H1 (cell line): Measurements from ENCODE around the gene TUBA1A. TPM values are rescaled to one million over a fixed set of nuclear protein-coding genes. Genes with fewer than 3 reads are reported as not detected.

Experiments used
- CTCF ChIA-PET: fragments of 300-600 bp; sonication (Branson Sonifier 250); formaldehyde crosslinking; loops from one replicate; lab custom pipeline; 2021; ENCODE audit not compliant: partially characterized antibody; lab: Charles Lee
- POLR2A ChIA-PET: fragments of 300-600 bp; sonication (Branson Sonifier 250); formaldehyde crosslinking; loops from one replicate; lab custom pipeline; 2021; ENCODE audit warnings: inconsistent platforms; ENCODE audit not compliant: partially characterized antibody; lab: Charles Lee
- DNase-seq, 2 experiments: peaks; one replicate each; pipeline versions ENCODE4 v3.0.0 to v3.0.0-alpha.2; 2010 to 2022; ENCODE audit warnings: low spot score in 2 of 2, low read depth in 1 of 2, mixed read lengths in 1 of 2
- FAIRE-seq: peaks from 2 replicates; lab custom pipeline; 2011; peaks lifted over from hg19 to GRCh38; lab: Jason Lieb, UNC
- H2AFZ ChIP-seq: 2 replicates; pipeline ENCODE4 v1.8.1; 2012; ENCODE audit warnings: low read length, inconsistent platforms
- H2AK5ac ChIP-seq: 2 replicates; pipeline ENCODE4 v1.6.1; 2013; ENCODE audit warnings: low read depth, low read length
- H2BK120ac ChIP-seq: replicated peaks from 2 replicates; pipeline ENCODE3; 2013; ENCODE audit warnings: low read depth, low read length, inconsistent platforms
- H2BK12ac ChIP-seq: 2 replicates; pipeline ENCODE4 v1.6.1; 2013; ENCODE audit warnings: low read depth, low read length
- H2BK15ac ChIP-seq: 2 replicates; pipeline ENCODE4 v1.6.1; 2013; ENCODE audit warnings: low read length
- H2BK20ac ChIP-seq: 2 replicates; pipeline ENCODE4 v1.6.1; 2013; ENCODE audit warnings: low read length
- H2BK5ac ChIP-seq: 2 replicates; pipeline ENCODE4 v1.6.1; 2013; ENCODE audit warnings: low read depth, low read length
- H3K14ac ChIP-seq: 2 replicates; pipeline ENCODE4 v1.6.1; 2013; ENCODE audit warnings: inconsistent platforms; ENCODE audit not compliant: insufficient read length
- H3K18ac ChIP-seq: 2 replicates; pipeline ENCODE4 v1.6.1; 2013; ENCODE audit warnings: low read length; ENCODE audit errors: extremely low read depth
- H3K23ac ChIP-seq: 2 replicates; pipeline ENCODE4 v1.6.1; 2013; ENCODE audit warnings: inconsistent platforms; ENCODE audit not compliant: insufficient read length
- H3K23me2 ChIP-seq: 2 replicates; pipeline ENCODE4 v1.6.1; 2013; ENCODE audit warnings: low read depth, low read length
- H3K27ac ChIP-seq: 2 replicates; pipeline ENCODE4 v1.6.1; 2011; ENCODE audit warnings: low read depth, low read length, inconsistent platforms
- H3K27me3 ChIP-seq, 4 experiments: replicated peaks in 1 of 4; 1 replicate in 1 of 4; 2 replicates in 3 of 4; pipeline versions ENCODE4 v1.6.1 to v1.8.1; 2011 to 2013; ENCODE audit warnings: low read length in 3 of 4, mild to moderate bottlenecking in 3 of 4, inconsistent platforms in 2 of 4, mixed read lengths in 2 of 4, moderate library complexity in 1 of 4; ENCODE audit not compliant: control insufficient read depth in 3 of 4, insufficient read depth in 3 of 4; ENCODE audit errors: extremely low read depth in 1 of 4
- H3K36me3 ChIP-seq, 4 experiments: 2 replicates each; pipeline versions ENCODE4 v1.6.1 to v1.8.1; 2011 to 2013; ENCODE audit warnings: mild to moderate bottlenecking in 4 of 4, low read length in 3 of 4, moderate library complexity in 2 of 4, control low read depth in 1 of 4, inconsistent platforms in 1 of 4; ENCODE audit not compliant: insufficient read depth in 4 of 4, control insufficient read depth in 2 of 4
- H3K4ac ChIP-seq: replicated peaks from 2 replicates; pipeline ENCODE3; 2013; ENCODE audit warnings: low read length, low read depth, mixed read lengths, inconsistent platforms; ENCODE audit not compliant: insufficient read length
- H3K4me1 ChIP-seq, 4 experiments: replicated peaks in 1 of 4; 1 replicate in 1 of 4; 2 replicates in 3 of 4; pipeline versions ENCODE4 v1.6.1 to v1.8.1; 2011 to 2013; ENCODE audit warnings: low read length in 3 of 4, inconsistent platforms in 2 of 4, mixed read lengths in 1 of 4; ENCODE audit not compliant: insufficient read depth in 4 of 4, control insufficient read depth in 3 of 4
- H3K4me2 ChIP-seq, 2 experiments: 2 replicates each; pipeline versions ENCODE4 v1.6.1 to v1.8.1; 2011 to 2013; ENCODE audit warnings: low read depth in 2 of 2, low read length in 2 of 2, control low read depth in 1 of 2, inconsistent platforms in 1 of 2, mild to moderate bottlenecking in 1 of 2; ENCODE audit not compliant: insufficient read depth in 1 of 2
- H3K4me3 ChIP-seq, 4 experiments: fragments of 200-600, 300-600 bp in 1 of 4; sonication (generic), shearing (Covaris generic), sonication (Bioruptor Twin) in 1 of 4; 2 replicates each; pipeline versions ENCODE4 v1.5.1 to v1.8.1; 2011 to 2016; ENCODE audit warnings: low read length in 4 of 4, low read depth in 3 of 4, control low read depth in 2 of 4, inconsistent platforms in 2 of 4, mild to moderate bottlenecking in 2 of 4, mixed read lengths in 1 of 4, moderate library complexity in 1 of 4; ENCODE audit not compliant: insufficient read depth in 2 of 4; ENCODE audit errors: extremely low read depth in 1 of 4
- H3K56ac ChIP-seq: replicated peaks from 2 replicates; pipeline ENCODE3; 2013; ENCODE audit warnings: low read depth, mild to moderate bottlenecking, mixed read lengths, low read length, inconsistent platforms; ENCODE audit not compliant: insufficient read length
- H3K79me1 ChIP-seq: 2 replicates; pipeline ENCODE4 v1.6.1; 2013; ENCODE audit warnings: low read depth, low read length, control low read depth
- H3K79me2 ChIP-seq, 2 experiments: 2 replicates each; pipeline versions ENCODE4 v1.6.1 to v1.8.1; 2012 to 2013; ENCODE audit warnings: low read length in 2 of 2, mild to moderate bottlenecking in 2 of 2, inconsistent platforms in 1 of 2; ENCODE audit not compliant: insufficient read depth in 2 of 2, control insufficient read depth in 1 of 2
- H3K9ac ChIP-seq, 4 experiments: replicated peaks in 1 of 4; 1 replicate in 1 of 4; 2 replicates in 3 of 4; pipeline versions ENCODE4 v1.6.1 to v1.8.1; 2011 to 2013; ENCODE audit warnings: low read depth in 3 of 4, low read length in 3 of 4, control low read depth in 2 of 4, mild to moderate bottlenecking in 2 of 4, moderate library complexity in 2 of 4, inconsistent platforms in 1 of 4; ENCODE audit errors: extremely low read depth in 1 of 4
- H3K9me3 ChIP-seq, 2 experiments: 2 replicates each; pipeline versions ENCODE4 v1.6.1 to v1.8.1; 2012 to 2013; ENCODE audit warnings: mild to moderate bottlenecking in 2 of 2, moderate library complexity in 2 of 2, control low read depth in 1 of 2, inconsistent platforms in 1 of 2, low read depth in 1 of 2, low read length in 1 of 2, mixed read lengths in 1 of 2; ENCODE audit not compliant: insufficient read depth in 2 of 2
- H4K20me1 ChIP-seq, 2 experiments: replicated peaks in 1 of 2; 2 replicates each; pipeline versions ENCODE3 to v1.8.1; 2011 to 2013; ENCODE audit warnings: inconsistent platforms in 2 of 2, low read length in 2 of 2, mild to moderate bottlenecking in 1 of 2; ENCODE audit not compliant: insufficient read depth in 2 of 2, control insufficient read depth in 1 of 2
- H4K5ac ChIP-seq: 2 replicates; pipeline ENCODE4 v1.6.1; 2013; ENCODE audit warnings: low read length, low read depth, mixed read lengths, inconsistent platforms; ENCODE audit not compliant: insufficient read length
- H4K8ac ChIP-seq: 2 replicates; pipeline ENCODE4 v1.8.0; 2013; ENCODE audit warnings: mild to moderate bottlenecking, moderate library complexity, low read length, inconsistent platforms; ENCODE audit not compliant: insufficient read depth; ENCODE audit errors: extremely low read depth
- H4K91ac ChIP-seq: replicated peaks from 2 replicates; pipeline ENCODE3; 2013; ENCODE audit warnings: low read length, mixed read lengths, inconsistent platforms; ENCODE audit not compliant: insufficient read length
- BCL11A ChIP-seq, 2 experiments: IDR thresholded peaks; one replicate each; pipeline ENCODE4 v1.6.1; 2011; ENCODE audit warnings: low read depth in 2 of 2, low read length in 2 of 2, mild to moderate bottlenecking in 2 of 2
- WGBS, 2 experiments: shearing (Covaris generic) in 1 of 2; methylation state at CpG; one replicate each; pipeline versions ENCODE4 v1.1.6 to v1.1.7; 2013 to 2015; ENCODE audit warnings: low lambda C conversion rate in 2 of 2, mixed read lengths in 2 of 2, inconsistent platforms in 1 of 2, low coverage in 1 of 2, missing lambda C conversion rate in 1 of 2; ENCODE audit not compliant: insufficient replicate concordance in 2 of 2, insufficient coverage in 1 of 2, insufficient read length in 1 of 2; ENCODE audit errors: extremely low coverage in 1 of 2, missing lambda C conversion rate in 1 of 2; 5-methylcytosine and 5-hydroxymethylcytosine counted together
- polyA plus RNA-seq, 7 experiments: library from polyadenylated mRNA; depleted of rRNA in 3 of 7; stranded (reverse) in 5 of 7; unstranded in 2 of 7; fragments of >200 nt in 5 of 7; fragments of 200-250 nt in 2 of 7; gene quantifications; 1 replicate in 5 of 7; 2 replicates in 1 of 7; 4 replicates in 1 of 7; pipeline versions ENCODE4 v1.2.1 to v1.2.3, GENCODE V29; 2011 to 2013; ENCODE audit warnings: missing spikeins in 2 of 7, mixed read lengths in 2 of 7
- total RNA-seq: library from RNA; stranded (reverse); fragmentation: NEBNext Ultra II Directional; extraction: Animal tissue kit (Norgen Biotek cat#: 25700); gene quantifications from 2 replicates; pipeline ENCODE4 v1.2.1, GENCODE V29; 2021

Gene TUBA1A
- total and polyA plus RNA-seq, 2 of the 8 experiments (the other 6 are each of a cell fraction or from before 2014, with no cell fraction given) = 283 to 1,018 TPM

GRCh38 chr12:49138999-49139398 is 49.9 kb downstream of the TUBA1A start:
- Histone ChIP-seq H3K27ac (no peak overlapping the region), H3K4me1 (no peaks in the 10 kb centered on the region), H3K79me2 (no peaks in the 10 kb centered on the region), H2BK12ac (no peak overlapping the region), H3K14ac (no peak overlapping the region), H3K4me2 (no peak overlapping the region), H3K56ac (no peak overlapping the region), H4K5ac (no peak overlapping the region), H2BK5ac (no peak overlapping the region), H3K18ac (no peak overlapping the region), H3K36me3 (no peaks in the 10 kb centered on the region), H4K91ac (no peak overlapping the region), H2BK20ac (no peak overlapping the region), H3K27me3 (no peaks in the 10 kb centered on the region), H3K23me2 (no peaks in the 10 kb centered on the region), H4K8ac (no peak overlapping the region), H3K4me3 (no peak overlapping the region), H3K4ac (no peak overlapping the region), H2BK15ac (no peak overlapping the region), H4K20me1 (no peaks in the 10 kb centered on the region), H3K9ac (no peak overlapping the region), H3K9me3 (no peaks in the 10 kb centered on the region), H2BK120ac (no peak overlapping the region), H3K23ac (no peak overlapping the region), H2AK5ac (no peak overlapping the region), H2AFZ (no peak overlapping the region), H3K79me1 (no peaks in the 10 kb centered on the region)
- DNase-seq = no peak
- POLR2A ChIA-PET = interaction anchor here (0.7 to 13.9 kb wide), 2 partner anchors 9 to 26 kb away, joined by 3 to 132 read pairs; partner anchors contain the start of gene TUBA1B
- FAIRE-seq = no peak
- 95% methylated on average over 2 of the region's 2 CpGs; no CpG with 5 or more reads in 1 of the 2 experiments for WGBS, 2 experiments
- CTCF ChIA-PET = interaction anchor here (1.2 to 1.5 kb wide), 2 partner anchors 50 to 86 kb away, joined by 3 to 5 read pairs; no protein-coding TSS in a partner anchor
- TF ChIP-seq BCL11A (IDR thresholded peaks at IDR 0.05; ENCODE audit: low read depth in 2 of 2, low read length in 2 of 2) = no peak
